ENCODE data around the gene POLR1G. TPM values are rescaled to one million over a fixed set of nuclear protein-coding genes. Genes with fewer than 3 reads are reported as not detected.
A peak's percentile ranks its signal among the peaks of the same experiment; 100 is the strongest.

The POLR1G gene
- total RNA-seq, 2 experiments from 2014 or later, result 0.16 to 0.28 TPM

DNA sequence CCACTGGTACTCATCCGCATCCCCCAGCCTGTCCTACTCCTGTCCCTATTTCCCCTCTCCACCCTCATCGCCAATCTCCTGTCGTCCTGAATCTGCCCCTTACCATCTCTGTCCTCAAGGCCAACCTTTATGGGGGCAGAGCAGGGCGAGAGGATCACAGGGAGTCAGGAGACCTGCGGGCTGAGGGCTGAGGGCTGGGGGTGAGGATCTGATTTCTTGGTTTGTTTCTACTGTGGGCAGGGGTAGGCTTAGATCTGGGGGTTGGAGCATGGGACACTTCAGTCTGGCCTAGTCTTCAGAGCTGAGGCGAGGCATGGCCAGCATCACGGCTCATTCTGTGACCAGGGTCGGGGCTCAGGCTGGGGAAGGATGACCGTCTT, 33.8 kb downstream of the POLR1G start:
- Histone ChIP-seq H3K4me1 (ENCODE audit: insufficient read depth, low read length) (peaks cover 46% of the 10 kb centered on the region), H3K4me3 (ENCODE audit: low read length) (peak overlapping the region; percentile 37), H3K27me3 (ENCODE audit: control insufficient read depth in 1 of 2, insufficient read depth in 2 of 2, low read length in 2 of 2) (no peaks in the 10 kb centered on the region), H3K9me3 (ENCODE audit: control insufficient read depth in 1 of 2, insufficient read depth in 1 of 2, low read length in 2 of 2) (no peaks in the 10 kb centered on the region), H3K36me3 (ENCODE audit: insufficient read depth, low read length) (no peaks in the 10 kb centered on the region), H3K27ac (ENCODE audit: low read depth in 1 of 2, low read length in 2 of 2) (peak overlapping the region; percentile 52 to 65)
- DNase-seq (no peak), ATAC-seq (ENCODE audit: poor library complexity) (no peak)
- CTCF ChIA-PET, result interaction anchor here (1.2 to 6.0 kb wide), 21 partner anchors 9 to 252 kb away, joined by 3 to 365 read pairs (median 13); partner anchors contain the start of genes ERCC1, FOSB, GIPR and PPP1R13L
- TF ChIP-seq, protein P1, sequence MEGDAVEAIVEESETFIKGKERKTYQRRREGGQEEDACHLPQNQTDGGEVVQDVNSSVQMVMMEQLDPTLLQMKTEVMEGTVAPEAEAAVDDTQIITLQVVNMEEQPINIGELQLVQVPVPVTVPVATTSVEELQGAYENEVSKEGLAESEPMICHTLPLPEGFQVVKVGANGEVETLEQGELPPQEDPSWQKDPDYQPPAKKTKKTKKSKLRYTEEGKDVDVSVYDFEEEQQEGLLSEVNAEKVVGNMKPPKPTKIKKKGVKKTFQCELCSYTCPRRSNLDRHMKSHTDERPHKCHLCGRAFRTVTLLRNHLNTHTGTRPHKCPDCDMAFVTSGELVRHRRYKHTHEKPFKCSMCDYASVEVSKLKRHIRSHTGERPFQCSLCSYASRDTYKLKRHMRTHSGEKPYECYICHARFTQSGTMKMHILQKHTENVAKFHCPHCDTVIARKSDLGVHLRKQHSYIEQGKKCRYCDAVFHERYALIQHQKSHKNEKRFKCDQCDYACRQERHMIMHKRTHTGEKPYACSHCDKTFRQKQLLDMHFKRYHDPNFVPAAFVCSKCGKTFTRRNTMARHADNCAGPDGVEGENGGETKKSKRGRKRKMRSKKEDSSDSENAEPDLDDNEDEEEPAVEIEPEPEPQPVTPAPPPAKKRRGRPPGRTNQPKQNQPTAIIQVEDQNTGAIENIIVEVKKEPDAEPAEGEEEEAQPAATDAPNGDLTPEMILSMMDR (IDR thresholded peaks at IDR 0.05), result no peak
- H3K4me3 Mint-ChIP-seq, result peak overlapping the region; percentile 80
- H3K36me3 Mint-ChIP-seq (ENCODE audit: low read depth), result no peaks in the 10 kb centered on the region
- peak overlapping the region; percentile 63 for H3K27ac Mint-ChIP-seq
- H3K27me3 Mint-ChIP-seq, result no peaks in the 10 kb centered on the region
- POLR2A ChIA-PET, result interaction anchor here (0.6 to 2.9 kb wide), 14 partner anchors 9 to 237 kb away, joined by 3 to 142 read pairs (median 6); partner anchors contain the start of genes FOSB and RTN2
- H3K9me3 Mint-ChIP-seq, result no peaks in the 10 kb centered on the region
- H3K4me1 Mint-ChIP-seq (ENCODE audit: low read depth), result peaks cover 42% of the 10 kb centered on the region
- intact Hi-C loops (cut with DNase I, micrococcal nuclease), result loop anchor here in 1 of 2 experiments (5.0 kb wide), 1 partner anchor 202 kb away; no protein-coding TSS in a partner anchor

DNA sequence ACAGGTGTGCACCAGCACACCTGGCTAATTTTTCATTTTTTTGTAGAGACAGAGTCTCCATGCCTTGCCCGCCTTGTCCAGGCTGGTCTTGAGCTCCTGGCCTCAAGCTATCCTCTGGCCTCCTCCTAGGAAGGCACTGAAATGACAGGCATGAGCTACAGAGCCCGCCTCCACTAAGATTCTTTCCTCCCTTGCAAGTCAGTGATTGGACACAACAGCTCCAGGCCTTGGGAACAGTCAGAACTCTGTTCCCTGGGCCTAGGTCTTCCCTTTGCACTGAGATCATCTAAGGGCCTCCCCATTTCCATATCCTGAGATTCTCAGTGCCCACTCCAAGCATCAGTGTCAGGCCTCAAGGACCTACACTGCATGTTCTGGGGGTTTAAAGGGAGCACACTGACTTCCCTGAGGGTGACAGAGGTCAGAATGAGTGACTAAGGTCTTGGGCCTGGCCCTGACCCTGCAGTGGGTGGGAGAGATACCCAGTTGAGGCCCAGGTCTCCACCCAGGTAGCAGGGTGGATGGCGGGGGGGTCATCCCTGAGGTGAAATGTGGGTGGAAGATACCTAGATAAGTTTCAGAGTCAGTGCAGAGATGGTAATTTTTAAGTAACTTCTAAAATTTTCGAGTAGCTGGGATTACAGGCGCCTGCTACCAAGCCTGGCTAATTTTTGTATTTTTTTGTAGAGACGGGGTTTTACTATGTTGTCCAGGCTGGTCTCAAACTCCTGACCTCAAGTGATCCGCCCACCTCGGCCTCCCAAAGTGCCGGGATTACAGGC, 34.6 kb downstream of the POLR1G start:
- no peaks in the 10 kb centered on the region for H3K27me3 ChIP-seq (ENCODE audit: control insufficient read depth in 1 of 2, insufficient read depth in 2 of 2, low read length in 2 of 2)
- H3K27me3 Mint-ChIP-seq, result no peaks in the 10 kb centered on the region
- H3K4me1 Mint-ChIP-seq (ENCODE audit: low read depth), result peaks cover 48% of the 10 kb centered on the region
- no peaks in the 10 kb centered on the region for H3K9me3 ChIP-seq (ENCODE audit: control insufficient read depth in 1 of 2, insufficient read depth in 1 of 2, low read length in 2 of 2)
- ATAC-seq (ENCODE audit: poor library complexity) (no peak), DNase-seq (no peak)
- intact Hi-C loops (cut with DNase I, micrococcal nuclease), result loop anchor here in 1 of 2 experiments (5.0 kb wide), 1 partner anchor 201 kb away; no protein-coding TSS in a partner anchor
- no peak overlapping the region for H3K4me3 ChIP-seq (ENCODE audit: low read length)
- no peaks in the 10 kb centered on the region for H3K36me3 Mint-ChIP-seq (ENCODE audit: low read depth)
- H3K36me3 ChIP-seq (ENCODE audit: insufficient read depth, low read length), result no peaks in the 10 kb centered on the region
- peak overlapping the region; percentile 80 for H3K4me3 Mint-ChIP-seq
- CTCF ChIA-PET, result interaction anchor here (2.2 to 6.0 kb wide), 4 partner anchors 8 to 202 kb away, joined by 11 to 365 read pairs (median 62); no protein-coding TSS in a partner anchor
- H3K27ac ChIP-seq (ENCODE audit: low read depth in 1 of 2, low read length in 2 of 2), result no peak overlapping the region
- no peaks in the 10 kb centered on the region for H3K9me3 Mint-ChIP-seq
- POLR2A ChIA-PET, result interaction anchor here (1.5 to 2.9 kb wide), 6 partner anchors 8 to 202 kb away, joined by 3 to 142 read pairs (median 12); partner anchors contain the start of gene RTN2
- TF ChIP-seq, protein P1 (IDR thresholded peaks at IDR 0.05), result no peak
- H3K4me1 ChIP-seq (ENCODE audit: insufficient read depth, low read length), result peaks cover 49% of the 10 kb centered on the region
- H3K27ac Mint-ChIP-seq, result peak overlapping the region; percentile 63

DNA sequence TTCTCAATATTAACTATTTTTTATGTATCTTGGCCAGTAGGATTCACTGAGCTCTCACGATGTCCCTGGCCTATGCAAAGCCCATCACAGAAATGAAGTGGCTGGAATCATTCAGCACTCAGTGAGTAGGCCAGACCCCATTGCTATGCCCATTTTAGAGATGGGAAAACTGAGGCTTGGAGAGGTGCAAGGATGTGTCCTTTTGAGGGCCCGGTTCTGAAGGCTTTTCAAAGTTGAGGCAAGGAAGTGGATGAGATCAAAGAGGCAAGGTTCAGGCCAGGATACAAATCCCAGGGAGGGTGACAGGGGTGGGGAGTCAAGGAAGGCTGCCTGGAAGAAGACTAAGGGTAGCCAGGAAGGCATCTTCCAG, 35.9 kb downstream of the POLR1G start:
- POLR2A ChIA-PET, result no interaction called here
- intact Hi-C loops (cut with DNase I, micrococcal nuclease), result loop anchor here in 1 of 2 experiments (5.0 kb wide), 1 partner anchor 200 kb away; no protein-coding TSS in a partner anchor

More for the DNA sequence above, 35.9 kb downstream of the POLR1G start:
- Mint-ChIP-seq H3K36me3 (ENCODE audit: low read depth) (no peaks in the 10 kb centered on the region), H3K27ac (peak overlapping the region; percentile 74), H3K4me1 (ENCODE audit: low read depth) (peaks cover 53% of the 10 kb centered on the region), H3K27me3 (no peaks in the 10 kb centered on the region), H3K9me3 (no peaks in the 10 kb centered on the region), H3K4me3 (peak overlapping the region; percentile 91)
- Histone ChIP-seq H3K27me3 (ENCODE audit: control insufficient read depth in 1 of 2, insufficient read depth in 2 of 2, low read length in 2 of 2) (no peaks in the 10 kb centered on the region), H3K4me1 (ENCODE audit: insufficient read depth, low read length) (peaks cover 57% of the 10 kb centered on the region), H3K4me3 (ENCODE audit: low read length) (no peak overlapping the region), H3K27ac (ENCODE audit: low read depth in 1 of 2, low read length in 2 of 2) (peak overlapping the region in 1 of 2 donors; percentile 75), H3K9me3 (ENCODE audit: control insufficient read depth in 1 of 2, insufficient read depth in 1 of 2, low read length in 2 of 2) (no peaks in the 10 kb centered on the region), H3K36me3 (ENCODE audit: insufficient read depth, low read length) (no peaks in the 10 kb centered on the region)
- CTCF ChIA-PET, result interaction anchor here (1.0 to 1.6 kb wide), 2 partner anchors 36 to 43 kb away, joined by 5 to 8 read pairs; no protein-coding TSS in a partner anchor
- no peak for ATAC-seq (ENCODE audit: poor library complexity)
- TF ChIP-seq, protein P1 (IDR thresholded peaks at IDR 0.05), result no peak
- no peak for DNase-seq
